HG02973 (cell line): ENCODE data around the gene WFS1.

Source experiments
- ATAC-seq: cut with Tn5 transposase; IDR thresholded peaks from one replicate; pipeline ENCODE4 v1.9.1; 2021; ENCODE audit warnings: moderate library complexity; ENCODE audit not compliant: unreplicated experiment

Gene WFS1

GRCh38 chr4:6277935-6278800, 8.5 kb downstream of the WFS1 start:
- no peak for ATAC-seq

GRCh38 chr4:6278801-6279197, 9.1 kb downstream of the WFS1 start:
- ATAC-seq = peak; percentile 89

- no peak for ATAC-seq
Measured at GRCh38 chr4:6279582-6280289, 10.1 kb downstream of the WFS1 start.

GRCh38 chr4:6280365-6280996, 10.8 kb downstream of the WFS1 start:
- ATAC-seq = no peak

- ATAC-seq = no peak
Measured at GRCh38 chr4:6281436-6282313, 12.0 kb downstream of the WFS1 start.

GRCh38 chr4:6282314-6282771, 12.7 kb downstream of the WFS1 start:
- ATAC-seq = no peak

GRCh38 chr4:6283282-6283681, 13.6 kb downstream of the WFS1 start:
- no peak for ATAC-seq

- no peak for ATAC-seq
Measured at GRCh38 chr4:6287017-6287788, 17.6 kb downstream of the WFS1 start.

- no peak for ATAC-seq
Measured at GRCh38 chr4:6288342-6288741, 18.7 kb downstream of the WFS1 start.

GRCh38 chr4:6288871-6289270, 19.2 kb downstream of the WFS1 start:
- ATAC-seq = no peak

GRCh38 chr4:6290256-6290655, 20.6 kb downstream of the WFS1 start:
- no peak for ATAC-seq

- ATAC-seq = no peak
Measured at GRCh38 chr4:6290769-6291547, 21.3 kb downstream of the WFS1 start.

- ATAC-seq = no peak
Measured at GRCh38 chr4:6291784-6292297, 22.2 kb downstream of the WFS1 start.

GRCh38 chr4:6292376-6293096, 22.9 kb downstream of the WFS1 start:
- no peak for ATAC-seq

GRCh38 chr4:6293097-6293445, 23.4 kb downstream of the WFS1 start:
- ATAC-seq = no peak

- no peak for ATAC-seq
Measured at GRCh38 chr4:6293661-6294060, 24.0 kb downstream of the WFS1 start.

- ATAC-seq = no peak
Measured at GRCh38 chr4:6294705-6295421, 25.2 kb downstream of the WFS1 start.

GRCh38 chr4:6295495-6295894, 25.8 kb downstream of the WFS1 start:
- ATAC-seq = no peak
